Activated naive CD4-positive, alpha-beta T cell treated with anti-CD3 and anti-CD28 coated beads, Interleukin-2, amount 10 ng/mL, durations not matched to agents 7 days and 5 days (primary cell): Measurements from ENCODE around the gene GEMIN7.
"Not testable (repeated sequence)": the region's sequence is repeated elsewhere in the genome, so short reads cannot be mapped to it uniquely, and the experiment has no call there.

Experiments
- CTCF ChIA-PET: fragments of 350-600 bp; sonication (Branson Sonifier 250); formaldehyde crosslinking; loops from one replicate; lab custom pipeline; 2021; ENCODE audit warnings: antibody characterized with exemption; lab: Charles Lee
- DNase-seq: peaks from one replicate; pipeline ENCODE4 v3.0.0-alpha.2; 2020
- H3K27ac Mint-ChIP-seq: one replicate; pipeline ENCODE4 v1.8.0; 2021; ENCODE audit warnings: mild to moderate bottlenecking, moderate library complexity, mixed read lengths
- H3K27me3 Mint-ChIP-seq: one replicate; pipeline ENCODE4 v1.8.0; 2021; ENCODE audit warnings: mild to moderate bottlenecking, mixed read lengths
- H3K36me3 Mint-ChIP-seq: one replicate; pipeline ENCODE4 v1.8.0; 2021; ENCODE audit warnings: mixed read lengths
- H3K4me1 Mint-ChIP-seq: one replicate; pipeline ENCODE4 v1.8.0; 2021; ENCODE audit warnings: mixed read lengths
- H3K4me3 Mint-ChIP-seq: one replicate; pipeline ENCODE4 v1.8.0; 2021; ENCODE audit warnings: mild to moderate bottlenecking, moderate library complexity, mixed read lengths
- H3K9me3 Mint-ChIP-seq: one replicate; pipeline ENCODE4 v1.8.0; 2021; ENCODE audit warnings: mixed read lengths

GEMIN7 gene

DNA sequence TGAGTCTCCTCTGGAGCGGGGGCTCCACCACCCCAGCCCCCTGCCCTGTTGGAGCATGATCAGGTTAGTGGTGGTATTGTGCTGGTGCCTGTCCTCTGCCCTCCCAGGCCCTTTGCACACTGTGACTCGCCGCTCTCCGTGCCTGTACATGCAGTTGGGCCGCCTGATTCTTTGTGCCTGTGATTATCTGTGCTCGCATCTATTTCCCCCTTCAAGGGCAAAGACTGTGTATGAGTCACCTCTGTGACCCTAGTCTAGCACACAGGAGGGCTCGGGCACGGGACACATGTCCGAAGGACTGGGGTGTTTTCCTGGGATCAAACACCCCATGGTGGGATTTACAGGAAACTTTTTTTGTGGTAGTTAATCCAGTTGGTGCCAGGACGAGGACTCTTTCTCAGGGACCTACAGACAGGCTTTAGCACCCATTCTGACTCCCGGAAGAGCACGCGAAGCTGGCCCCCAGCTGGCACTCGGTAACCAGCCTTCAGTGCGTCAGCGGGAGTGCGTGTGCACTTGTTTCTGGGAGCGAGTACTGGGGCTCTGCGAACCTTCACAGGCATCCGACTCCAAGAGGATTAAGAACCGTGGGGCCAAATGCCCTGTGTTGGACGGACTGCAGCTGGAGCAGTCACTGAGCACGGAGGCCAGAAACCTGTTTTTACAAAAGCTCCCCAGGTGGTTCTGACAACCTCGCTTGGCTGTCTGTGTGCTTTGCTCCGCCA, 20.6 kb downstream of the GEMIN7 start:
- Mint-ChIP-seq H3K36me3 (peaks cover 3% of the 10 kb centered on the region), H3K4me1 (peaks cover 59% of the 10 kb centered on the region), H3K4me3 (no peak overlapping the region), H3K27me3 (no peaks in the 10 kb centered on the region), H3K9me3 (no peaks in the 10 kb centered on the region), H3K27ac (no peak overlapping the region)
- CTCF ChIA-PET: no interaction called here
- no peak for DNase-seq

DNA sequence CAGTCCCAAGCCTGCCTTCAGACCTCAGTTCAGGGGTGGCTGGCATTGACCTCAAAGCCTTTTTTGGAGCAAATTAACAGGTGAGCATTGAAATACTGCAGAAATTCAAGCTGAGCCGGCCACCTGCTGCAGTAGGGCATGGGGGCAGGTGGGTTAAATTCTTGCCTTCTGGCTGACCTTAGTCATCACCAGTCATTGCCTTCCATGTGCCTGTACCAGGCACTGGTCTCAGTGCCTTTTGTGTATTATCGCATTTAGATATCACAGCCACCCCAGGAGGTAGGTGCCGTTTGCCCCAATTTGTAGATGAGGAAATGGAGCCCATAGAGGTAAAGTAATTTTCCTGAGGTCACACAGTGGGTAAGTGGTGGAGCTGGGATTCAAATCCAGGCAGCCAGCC, 21.1 kb downstream of the GEMIN7 start:
- no peak for DNase-seq
- H3K27ac Mint-ChIP-seq: peak overlapping the region; percentile 64
- no peaks in the 10 kb centered on the region for H3K9me3 Mint-ChIP-seq
- no peaks in the 10 kb centered on the region for H3K36me3 Mint-ChIP-seq
- H3K4me3 Mint-ChIP-seq: no peak overlapping the region
- CTCF ChIA-PET: no interaction called here
- H3K27me3 Mint-ChIP-seq: no peaks in the 10 kb centered on the region
- peaks cover 60% of the 10 kb centered on the region for H3K4me1 Mint-ChIP-seq

- Mint-ChIP-seq H3K4me1 (peaks cover 62% of the 10 kb centered on the region), H3K27me3 (no peaks in the 10 kb centered on the region), H3K36me3 (no peaks in the 10 kb centered on the region), H3K9me3 (no peaks in the 10 kb centered on the region), H3K4me3 (no peak overlapping the region), H3K27ac (peak overlapping the region; percentile 67)
- CTCF ChIA-PET: no interaction called here
- no peak for DNase-seq
Observed at GRCh38 chr19:45100846-45101252, 21.8 kb downstream of the GEMIN7 start.

- no peak overlapping the region for H3K4me3 Mint-ChIP-seq
- H3K4me1 Mint-ChIP-seq: peaks cover 53% of the 10 kb centered on the region
- DNase-seq: no peak
- no peak overlapping the region for H3K27ac Mint-ChIP-seq
- no peaks in the 10 kb centered on the region for H3K9me3 Mint-ChIP-seq
- H3K36me3 Mint-ChIP-seq: no peaks in the 10 kb centered on the region
- no peaks in the 10 kb centered on the region for H3K27me3 Mint-ChIP-seq
- CTCF ChIA-PET: interaction anchor here (1.2 kb wide), 1 partner anchor 23 kb away, joined by 4 read pairs; no protein-coding TSS in a partner anchor
Observed at GRCh38 chr19:45101806-45102205, 22.7 kb downstream of the GEMIN7 start.

GRCh38 chr19:45102481-45102880, 23.4 kb downstream of the GEMIN7 start:
- H3K27ac Mint-ChIP-seq: no peak overlapping the region
- no peaks in the 10 kb centered on the region for H3K27me3 Mint-ChIP-seq
- H3K36me3 Mint-ChIP-seq: no peaks in the 10 kb centered on the region
- peaks cover 49% of the 10 kb centered on the region for H3K4me1 Mint-ChIP-seq
- DNase-seq: no peak
- no peak overlapping the region for H3K4me3 Mint-ChIP-seq
- H3K9me3 Mint-ChIP-seq: no peaks in the 10 kb centered on the region
- CTCF ChIA-PET: interaction anchor here (1.1 to 1.2 kb wide), 2 partner anchors 11 to 23 kb away, joined by 4 read pairs; no protein-coding TSS in a partner anchor

DNA sequence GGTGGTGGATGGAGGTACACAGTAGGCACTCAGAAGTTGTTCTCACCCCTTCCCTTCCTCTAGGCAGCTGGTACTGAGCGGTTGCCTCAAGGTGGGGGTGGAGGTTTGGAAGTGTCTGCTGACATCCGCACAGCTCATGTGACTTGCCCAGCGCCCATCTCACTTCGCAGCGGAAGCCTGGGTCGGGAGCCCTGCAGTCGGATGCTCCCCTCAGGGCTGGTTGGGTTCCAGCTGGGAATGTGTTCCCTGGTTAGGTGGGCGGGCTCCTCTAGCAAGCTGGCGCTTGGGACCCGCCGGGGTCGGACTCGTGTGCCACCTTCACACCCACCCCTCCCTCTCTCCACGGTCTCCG, 24.1 kb downstream of the GEMIN7 start:
- Mint-ChIP-seq H3K4me1 (peaks cover 46% of the 10 kb centered on the region), H3K27me3 (no peaks in the 10 kb centered on the region), H3K36me3 (no peaks in the 10 kb centered on the region), H3K27ac (peak overlapping the region; percentile 42), H3K9me3 (no peaks in the 10 kb centered on the region), H3K4me3 (peak overlapping the region; percentile 46)
- peak; percentile 70 for DNase-seq
- CTCF ChIA-PET: interaction anchor here (0.6 to 1.8 kb wide), 6 partner anchors 9 to 84 kb away, joined by 3 to 9 read pairs (median 4); no protein-coding TSS in a partner anchor

DNA sequence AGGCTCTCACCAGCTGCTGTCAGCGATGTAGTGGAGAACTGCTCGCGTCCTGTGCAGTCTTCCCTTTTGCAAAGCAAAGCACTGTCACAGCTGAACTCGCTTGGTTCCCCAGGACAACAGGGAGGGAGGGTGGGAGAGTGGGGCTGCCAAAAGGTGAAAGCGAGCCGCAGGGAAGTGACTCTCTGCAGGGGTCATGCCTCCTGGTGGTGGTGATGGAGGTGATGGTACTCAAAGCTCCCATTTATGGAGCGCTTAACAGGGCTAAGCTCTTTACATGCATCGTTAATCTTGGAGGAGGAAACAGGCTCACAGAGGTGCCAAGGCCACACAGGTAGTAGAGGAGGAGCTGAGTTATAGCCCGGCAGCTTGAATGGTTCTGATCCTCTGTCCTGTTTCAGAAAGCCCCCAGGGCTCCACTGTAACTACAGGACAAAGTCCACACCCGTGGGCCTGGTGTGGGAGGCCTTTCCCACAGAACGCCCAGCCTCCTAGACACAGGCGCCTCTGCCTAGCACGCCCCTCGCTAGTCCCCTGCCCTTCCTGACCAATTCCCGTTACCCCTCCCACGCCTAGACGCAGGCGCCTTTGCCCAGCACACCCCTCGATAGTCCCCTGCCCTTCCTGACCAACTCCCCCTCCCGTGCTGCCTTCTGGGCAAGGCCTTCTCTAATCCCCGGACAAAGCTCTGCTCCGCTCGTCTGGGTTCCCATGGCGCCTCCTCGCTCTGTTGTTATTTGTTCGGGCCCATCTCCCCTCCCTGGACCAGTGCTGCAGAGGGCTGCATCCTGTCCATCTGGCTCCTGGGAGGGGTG, 24.7 kb downstream of the GEMIN7 start:
- DNase-seq: no peak
- CTCF ChIA-PET: interaction anchor here (0.6 to 1.8 kb wide), 6 partner anchors 9 to 84 kb away, joined by 3 to 9 read pairs (median 4); no protein-coding TSS in a partner anchor
- peaks cover 40% of the 10 kb centered on the region for H3K4me1 Mint-ChIP-seq
- no peaks in the 10 kb centered on the region for H3K36me3 Mint-ChIP-seq
- H3K27me3 Mint-ChIP-seq: no peaks in the 10 kb centered on the region
- peak overlapping the region; percentile 46 for H3K4me3 Mint-ChIP-seq
- H3K27ac Mint-ChIP-seq: peak overlapping the region; percentile 58
- no peaks in the 10 kb centered on the region for H3K9me3 Mint-ChIP-seq

DNA sequence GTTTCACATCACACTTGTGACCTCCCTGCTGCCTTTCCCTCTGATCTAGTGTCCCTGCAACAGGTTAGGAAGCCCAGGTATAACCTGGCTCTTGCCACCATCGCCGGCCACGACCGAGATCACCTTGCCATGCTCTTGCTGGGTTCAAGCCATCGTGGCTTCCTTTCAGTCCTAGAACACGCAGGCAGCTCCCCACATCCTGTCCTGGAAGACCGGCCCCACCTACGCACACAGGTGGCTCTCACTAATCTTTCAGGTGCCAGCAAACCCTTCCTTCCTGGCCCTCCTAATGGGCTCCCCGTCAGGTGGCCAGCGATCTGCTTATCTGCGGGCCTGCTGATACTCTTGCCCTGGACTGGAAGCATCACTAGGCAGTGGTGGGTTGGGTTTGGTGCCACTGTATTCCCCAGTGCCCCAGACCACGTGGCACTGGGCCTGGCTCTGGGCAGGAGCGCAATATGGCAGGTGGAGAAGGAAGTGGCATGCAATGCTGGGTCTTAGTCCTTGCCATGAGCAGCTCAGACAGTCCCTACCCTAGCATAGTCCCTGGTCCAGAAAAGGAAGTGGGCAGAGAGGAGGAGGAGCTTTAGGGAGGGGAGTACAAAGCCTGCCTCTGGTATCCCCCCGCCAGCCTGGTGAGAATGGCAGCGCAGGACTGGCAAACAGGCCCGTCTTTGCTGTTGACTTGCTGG, 25.7 kb downstream of the GEMIN7 start:
- no peaks in the 10 kb centered on the region for H3K36me3 Mint-ChIP-seq
- peak overlapping the region; percentile 16 for H3K4me3 Mint-ChIP-seq
- H3K9me3 Mint-ChIP-seq: no peaks in the 10 kb centered on the region
- CTCF ChIA-PET: interaction anchor here (1.8 kb wide), 1 partner anchor 83 kb away, joined by 9 read pairs; no protein-coding TSS in a partner anchor
- H3K27me3 Mint-ChIP-seq: no peaks in the 10 kb centered on the region
- peak; percentile 38 for DNase-seq
- H3K27ac Mint-ChIP-seq: peak overlapping the region; percentile 76
- peaks cover 36% of the 10 kb centered on the region for H3K4me1 Mint-ChIP-seq

- H3K4me1 Mint-ChIP-seq: peaks cover 33% of the 10 kb centered on the region
- H3K27ac Mint-ChIP-seq, H3K4me3 Mint-ChIP-seq, CTCF ChIA-PET, H3K9me3 Mint-ChIP-seq, H3K36me3 Mint-ChIP-seq, DNase-seq, H3K27me3 Mint-ChIP-seq: not testable (repeated sequence)
Observed at GRCh38 chr19:45106363-45106762, 27.3 kb downstream of the GEMIN7 start.

GRCh38 chr19:45107621-45108150, 28.6 kb downstream of the GEMIN7 start:
- no peak overlapping the region for H3K4me3 Mint-ChIP-seq
- no peaks in the 10 kb centered on the region for H3K27me3 Mint-ChIP-seq
- H3K9me3 Mint-ChIP-seq: no peaks in the 10 kb centered on the region
- CTCF ChIA-PET: interaction anchor here (1.0 kb wide), 1 partner anchor 79 kb away, joined by 3 read pairs; no protein-coding TSS in a partner anchor
- DNase-seq: no peak
- no peaks in the 10 kb centered on the region for H3K36me3 Mint-ChIP-seq
- peaks cover 28% of the 10 kb centered on the region for H3K4me1 Mint-ChIP-seq
- no peak overlapping the region for H3K27ac Mint-ChIP-seq

DNA sequence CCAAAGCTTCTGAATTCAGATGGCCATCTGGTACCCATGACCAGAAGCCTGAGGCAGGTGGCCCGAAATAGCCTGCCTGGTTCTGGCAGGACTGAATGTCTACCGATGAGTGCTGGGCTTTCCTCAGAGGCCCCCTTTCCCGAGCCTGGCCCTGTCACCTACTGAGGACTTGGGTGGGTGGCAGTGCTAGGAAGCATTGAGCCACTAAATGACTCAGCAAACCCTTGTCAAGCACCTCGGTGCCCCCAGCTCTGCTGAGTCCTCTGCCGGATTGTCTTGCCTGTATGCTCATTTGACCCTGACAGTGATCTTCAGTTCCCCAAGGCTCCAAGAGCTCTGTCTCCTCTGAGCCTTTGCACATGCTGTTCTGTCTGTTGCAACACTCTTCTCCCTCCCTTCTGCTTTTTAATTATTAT, 31.8 kb downstream of the GEMIN7 start:
- no peaks in the 10 kb centered on the region for H3K9me3 Mint-ChIP-seq
- no peaks in the 10 kb centered on the region for H3K27me3 Mint-ChIP-seq
- H3K36me3 Mint-ChIP-seq: no peaks in the 10 kb centered on the region
- no peak overlapping the region for H3K27ac Mint-ChIP-seq
- peaks cover 9% of the 10 kb centered on the region for H3K4me1 Mint-ChIP-seq
- no peak for DNase-seq
- H3K4me3 Mint-ChIP-seq: no peak overlapping the region
- CTCF ChIA-PET: interaction anchor here (0.7 kb wide), 1 partner anchor 18 kb away, joined by 3 read pairs; no protein-coding TSS in a partner anchor

DNA sequence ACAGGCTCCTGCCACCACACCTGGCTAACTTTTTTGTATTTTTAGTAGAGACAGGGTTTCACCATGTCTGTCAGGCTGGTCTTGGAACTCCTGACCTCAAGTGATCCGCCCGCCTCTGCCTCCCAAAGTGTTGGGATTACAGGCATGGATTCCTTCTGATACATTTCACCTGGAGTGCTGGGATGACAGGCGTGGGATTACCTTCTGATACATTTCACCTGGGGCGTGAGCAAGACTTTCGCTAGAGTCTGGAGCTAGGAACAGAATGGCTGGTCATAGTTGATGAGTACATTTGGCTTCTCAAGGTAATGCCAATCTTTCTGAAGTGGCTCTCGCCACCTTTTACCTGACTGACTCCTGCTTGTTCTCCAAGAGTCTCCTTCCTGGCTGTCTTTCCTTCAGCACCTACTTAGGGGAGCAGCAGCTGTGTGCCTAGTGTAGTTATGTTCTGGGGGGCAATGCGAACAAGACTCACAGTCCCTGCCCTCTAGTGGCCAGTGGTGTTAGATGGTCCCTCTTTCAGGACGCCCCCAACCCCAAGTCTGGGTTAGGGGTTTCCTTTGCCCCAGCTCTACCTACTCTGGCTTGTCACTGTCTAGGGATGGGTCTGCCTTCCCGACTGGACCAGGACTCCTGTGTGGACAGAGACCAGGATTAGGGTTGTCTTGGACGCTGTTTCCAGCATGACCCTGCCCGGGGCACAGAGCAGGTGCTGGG, 33.2 kb downstream of the GEMIN7 start:
- Mint-ChIP-seq H3K4me1 (peaks cover 23% of the 10 kb centered on the region), H3K4me3 (no peak overlapping the region), H3K27ac (no peak overlapping the region), H3K9me3 (no peaks in the 10 kb centered on the region), H3K36me3 (no peaks in the 10 kb centered on the region), H3K27me3 (no peaks in the 10 kb centered on the region)
- CTCF ChIA-PET: interaction anchor here (1.2 to 1.7 kb wide), 2 partner anchors 9 to 13 kb away, joined by 5 read pairs; no protein-coding TSS in a partner anchor
- DNase-seq: no peak

DNA sequence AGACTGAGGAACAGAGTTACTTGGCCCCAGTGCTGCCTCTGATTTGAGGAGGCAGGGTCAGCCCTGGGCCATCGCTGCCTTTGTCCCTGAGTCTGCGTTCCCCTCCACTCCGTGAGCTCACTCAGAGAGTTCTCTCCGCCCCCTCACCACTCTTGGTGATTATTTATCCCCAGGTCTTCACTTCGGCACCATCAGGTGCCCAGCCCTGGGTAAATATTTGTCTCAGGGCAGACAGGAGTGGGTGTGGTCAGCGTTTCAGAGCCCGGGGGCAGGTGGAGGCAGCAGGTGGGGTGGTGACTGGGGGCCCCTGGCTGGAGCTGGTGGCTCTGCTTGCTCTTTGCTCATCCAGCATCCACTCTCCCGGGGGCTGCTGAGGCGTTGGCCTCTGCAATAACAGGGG, 34.6 kb downstream of the GEMIN7 start:
- Mint-ChIP-seq H3K36me3 (no peaks in the 10 kb centered on the region), H3K27me3 (no peaks in the 10 kb centered on the region), H3K27ac (no peak overlapping the region), H3K4me1 (peaks cover 35% of the 10 kb centered on the region), H3K9me3 (no peaks in the 10 kb centered on the region), H3K4me3 (no peak overlapping the region)
- CTCF ChIA-PET: interaction anchor here (1.2 kb wide), 1 partner anchor 12 kb away, joined by 5 read pairs; no protein-coding TSS in a partner anchor
- no peak for DNase-seq
